Measurements from ENCODE around the gene MDM2. TPM values are rescaled to one million over a fixed set of nuclear protein-coding genes. Genes with fewer than 3 reads are reported as not detected.
"Not testable (repeated sequence)": the region's sequence is repeated elsewhere in the genome, so short reads cannot be mapped to it uniquely, and the experiment has no call there.

The MDM2 gene
- total RNA-seq, 1 donor from 2014 or later: 160 TPM

DNA sequence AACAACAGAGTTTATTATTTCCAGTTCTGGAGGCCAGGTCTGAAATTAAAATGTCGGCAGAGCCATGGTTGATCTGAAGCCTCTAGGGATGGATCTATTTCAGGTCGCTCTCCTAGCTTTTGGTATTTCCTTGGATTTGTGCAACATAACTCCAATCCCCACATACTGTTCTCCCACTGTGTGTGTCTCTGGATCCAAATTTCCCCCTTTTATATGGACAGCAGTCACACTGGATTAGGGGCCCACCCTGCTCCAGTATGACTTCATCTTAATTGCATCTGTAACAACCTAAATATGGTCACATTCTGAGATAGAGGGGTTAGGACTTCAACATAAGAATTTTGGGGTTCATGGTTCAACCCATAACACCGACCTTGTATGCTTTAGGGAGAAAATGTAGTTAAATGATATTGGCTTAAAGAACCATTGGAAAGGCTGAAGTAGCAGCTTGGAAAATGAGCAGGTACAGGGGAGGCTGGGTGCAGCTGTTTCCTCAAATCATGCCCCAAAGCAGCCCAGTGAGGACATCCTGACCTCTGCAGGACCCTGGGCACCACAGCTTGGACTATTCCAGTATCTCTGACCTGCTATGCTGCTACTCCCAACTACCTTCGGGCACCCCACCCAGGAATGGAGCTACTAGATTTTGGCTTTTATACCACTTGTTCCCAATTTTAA lies 13.9 kb upstream of the MDM2 start:
- Mint-ChIP-seq H3K36me3 (ENCODE audit: low read depth) (no peaks in the 10 kb centered on the region), H3K9me3 (ENCODE audit: low read depth) (no peaks in the 10 kb centered on the region), H3K27ac (ENCODE audit: unreplicated experiment) (no peak overlapping the region), H3K27me3 (ENCODE audit: low read depth) (no peaks in the 10 kb centered on the region), H3K4me3 (ENCODE audit: unreplicated experiment) (no peak overlapping the region), H3K4me1 (ENCODE audit: low read depth) (no peaks in the 10 kb centered on the region)
- TF ChIP-seq CTCF (IDR thresholded peaks at IDR 0.05): no peak
- DNase-seq (ENCODE audit: low spot score): no peak

GRCh38 chr12:68794653-68795251 lies 13.2 kb upstream of the MDM2 start:
- Mint-ChIP-seq H3K9me3 (ENCODE audit: low read depth) (no peaks in the 10 kb centered on the region), H3K27ac (ENCODE audit: unreplicated experiment) (no peak overlapping the region), H3K27me3 (ENCODE audit: low read depth) (no peaks in the 10 kb centered on the region), H3K4me3 (ENCODE audit: unreplicated experiment) (no peak overlapping the region), H3K36me3 (ENCODE audit: low read depth) (no peaks in the 10 kb centered on the region), H3K4me1 (ENCODE audit: low read depth) (no peaks in the 10 kb centered on the region)
- TF ChIP-seq CTCF (IDR thresholded peaks at IDR 0.05): no peak
- DNase-seq (ENCODE audit: low spot score): no peak

DNA sequence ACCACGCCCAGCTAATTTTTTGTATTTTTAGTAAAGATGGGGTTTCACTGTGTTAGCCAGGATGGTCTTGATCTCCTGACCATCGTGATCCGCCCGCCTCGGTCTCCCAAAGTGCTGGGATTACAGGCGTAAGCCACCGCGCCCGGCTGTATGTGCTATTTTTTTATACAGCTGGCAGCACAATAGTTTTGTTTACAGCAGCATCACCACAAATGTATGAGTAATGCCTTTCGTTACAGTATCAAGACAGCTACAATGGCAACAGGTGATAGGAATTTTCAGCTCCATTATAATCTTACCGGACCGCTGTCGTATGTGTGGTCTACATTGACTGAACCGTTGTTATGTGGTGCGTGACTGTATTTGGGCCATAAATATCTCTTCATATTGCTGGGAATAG lies 11.6 kb upstream of the MDM2 start:
- Mint-ChIP-seq H3K36me3 (ENCODE audit: low read depth) (no peaks in the 10 kb centered on the region), H3K27ac (ENCODE audit: unreplicated experiment) (no peak overlapping the region), H3K9me3 (ENCODE audit: low read depth) (no peaks in the 10 kb centered on the region), H3K27me3 (ENCODE audit: low read depth) (no peaks in the 10 kb centered on the region), H3K4me3 (ENCODE audit: unreplicated experiment) (no peak overlapping the region), H3K4me1 (ENCODE audit: low read depth) (no peaks in the 10 kb centered on the region)
- no peak for TF ChIP-seq CTCF (IDR thresholded peaks at IDR 0.05)
- DNase-seq (ENCODE audit: low spot score): no peak

DNA sequence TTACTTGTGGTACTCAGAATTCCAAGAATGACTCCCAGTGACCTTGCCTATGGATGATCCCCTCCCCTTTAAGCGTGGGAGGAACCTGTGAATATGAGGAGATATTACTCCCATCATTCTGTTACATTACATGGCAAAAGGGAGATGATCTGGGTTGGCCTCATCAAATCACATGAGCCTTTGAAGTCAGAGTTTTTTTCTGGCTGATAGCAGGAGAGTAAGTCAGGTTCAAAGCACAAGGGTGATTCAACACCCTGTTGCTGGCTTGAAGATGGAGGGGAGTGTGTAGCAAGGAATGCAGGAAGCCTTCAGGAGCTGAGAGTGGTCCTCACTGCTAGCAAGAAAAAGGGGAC lies 9.1 kb upstream of the MDM2 start:
- Mint-ChIP-seq H3K36me3 (ENCODE audit: low read depth) (no peaks in the 10 kb centered on the region), H3K27ac (ENCODE audit: unreplicated experiment) (no peak overlapping the region), H3K27me3 (ENCODE audit: low read depth) (no peaks in the 10 kb centered on the region), H3K4me1 (ENCODE audit: low read depth) (no peaks in the 10 kb centered on the region), H3K4me3 (ENCODE audit: unreplicated experiment) (no peak overlapping the region), H3K9me3 (ENCODE audit: low read depth) (no peaks in the 10 kb centered on the region)
- DNase-seq (ENCODE audit: low spot score): no peak
- TF ChIP-seq CTCF (IDR thresholded peaks at IDR 0.05): no peak

- Mint-ChIP-seq H3K9me3 (ENCODE audit: low read depth) (no peaks in the 10 kb centered on the region), H3K36me3 (ENCODE audit: low read depth) (no peaks in the 10 kb centered on the region), H3K4me3 (ENCODE audit: unreplicated experiment) (no peak overlapping the region), H3K27ac (ENCODE audit: unreplicated experiment) (no peak overlapping the region), H3K27me3 (ENCODE audit: low read depth) (no peaks in the 10 kb centered on the region), H3K4me1 (ENCODE audit: low read depth) (no peaks in the 10 kb centered on the region)
- TF ChIP-seq CTCF (IDR thresholded peaks at IDR 0.05): no peak
- DNase-seq (ENCODE audit: low spot score): no peak
Measured at GRCh38 chr12:68800294-68800693, 7.7 kb upstream of the MDM2 start.

GRCh38 chr12:68801124-68801523 lies 6.9 kb upstream of the MDM2 start:
- H3K4me3 Mint-ChIP-seq (ENCODE audit: unreplicated experiment); H3K4me1 Mint-ChIP-seq (ENCODE audit: low read depth); H3K27ac Mint-ChIP-seq (ENCODE audit: unreplicated experiment); DNase-seq (ENCODE audit: low spot score); H3K9me3 Mint-ChIP-seq (ENCODE audit: low read depth); H3K36me3 Mint-ChIP-seq (ENCODE audit: low read depth); H3K27me3 Mint-ChIP-seq (ENCODE audit: low read depth): not testable (repeated sequence)

DNA sequence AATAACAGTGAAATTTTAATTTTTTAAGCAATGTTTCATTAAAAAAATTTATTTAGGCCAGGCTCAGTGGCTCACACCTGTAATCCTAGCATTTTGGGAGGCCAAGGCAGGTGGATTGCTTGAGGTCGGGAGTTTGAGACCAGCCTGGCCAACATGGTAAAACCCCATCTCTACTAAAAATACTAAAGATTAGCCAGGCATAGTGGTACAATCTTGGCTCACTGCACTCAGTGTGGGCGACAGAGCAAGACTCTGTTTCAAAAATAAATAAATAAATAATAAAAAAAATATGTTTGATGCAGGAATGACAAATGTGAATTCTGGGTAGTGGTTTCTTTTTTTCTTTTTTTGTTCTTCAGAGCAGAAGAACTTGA lies 5.6 kb upstream of the MDM2 start:
- H3K27me3 Mint-ChIP-seq (ENCODE audit: low read depth); H3K36me3 Mint-ChIP-seq (ENCODE audit: low read depth); H3K27ac Mint-ChIP-seq (ENCODE audit: unreplicated experiment); H3K4me3 Mint-ChIP-seq (ENCODE audit: unreplicated experiment); DNase-seq (ENCODE audit: low spot score); H3K9me3 Mint-ChIP-seq (ENCODE audit: low read depth); H3K4me1 Mint-ChIP-seq (ENCODE audit: low read depth): not testable (repeated sequence)

- not testable (repeated sequence) for H3K36me3 Mint-ChIP-seq (ENCODE audit: low read depth); H3K4me1 Mint-ChIP-seq (ENCODE audit: low read depth); DNase-seq (ENCODE audit: low spot score); H3K27ac Mint-ChIP-seq (ENCODE audit: unreplicated experiment); H3K27me3 Mint-ChIP-seq (ENCODE audit: low read depth); H3K4me3 Mint-ChIP-seq (ENCODE audit: unreplicated experiment); H3K9me3 Mint-ChIP-seq (ENCODE audit: low read depth)
Measured at GRCh38 chr12:68802911-68803651, 4.9 kb upstream of the MDM2 start.

Measured in chondrocyte (in vitro differentiated cells).